ENCODE results near the gene GFRA4.

Gene GFRA4

DNA sequence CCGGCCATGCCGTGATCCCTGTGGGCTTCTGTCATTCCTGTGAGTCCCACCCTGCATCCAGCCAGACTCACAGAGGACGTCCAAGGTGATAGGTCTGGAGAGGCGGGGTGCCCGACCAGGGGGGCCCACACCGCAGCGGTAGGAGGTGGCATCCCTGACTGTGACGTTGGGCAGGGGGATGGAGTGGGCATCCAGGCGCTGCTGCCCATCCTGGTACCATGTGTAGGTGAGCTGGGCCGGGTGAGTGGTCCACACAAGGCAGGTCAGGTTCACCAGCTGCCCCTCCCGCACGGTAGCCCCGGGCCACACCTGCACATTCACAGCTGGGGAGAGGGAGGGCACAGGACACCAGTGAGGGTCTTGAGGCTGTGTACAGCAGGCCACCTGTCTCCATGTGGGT, 30.2 kb upstream of the GFRA4 start:
- DNase-seq: no peak

DNA sequence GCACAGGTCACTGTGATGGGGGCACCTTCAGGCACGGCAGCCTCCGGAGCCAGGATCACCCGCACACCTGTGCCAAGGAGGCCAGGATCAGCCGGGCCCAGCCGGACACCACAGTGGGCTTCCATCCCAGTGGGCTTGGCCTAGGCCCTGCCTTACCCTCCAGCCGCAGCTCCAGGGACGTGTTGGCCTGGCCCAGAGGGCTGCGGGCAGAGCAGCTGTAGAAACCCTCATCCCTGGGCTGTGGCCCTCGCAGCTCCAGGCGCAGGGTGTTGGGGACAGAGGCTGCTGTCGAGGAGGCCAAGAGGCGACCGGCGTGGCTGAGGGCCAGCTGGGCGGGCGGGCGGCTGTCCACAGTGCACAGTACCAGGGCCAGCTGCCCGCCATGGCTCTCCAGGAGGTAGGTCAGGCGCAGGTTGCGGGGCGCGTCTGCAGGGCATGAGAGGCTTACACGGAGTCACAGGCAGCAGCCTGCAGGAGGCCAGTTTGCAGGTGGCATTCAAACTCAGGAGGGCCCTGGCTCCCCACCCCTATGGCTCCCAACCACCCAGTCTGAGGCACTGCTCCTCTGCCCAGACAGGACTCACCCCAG, 29.6 kb upstream of the GFRA4 start:
- DNase-seq: no peak

DNA sequence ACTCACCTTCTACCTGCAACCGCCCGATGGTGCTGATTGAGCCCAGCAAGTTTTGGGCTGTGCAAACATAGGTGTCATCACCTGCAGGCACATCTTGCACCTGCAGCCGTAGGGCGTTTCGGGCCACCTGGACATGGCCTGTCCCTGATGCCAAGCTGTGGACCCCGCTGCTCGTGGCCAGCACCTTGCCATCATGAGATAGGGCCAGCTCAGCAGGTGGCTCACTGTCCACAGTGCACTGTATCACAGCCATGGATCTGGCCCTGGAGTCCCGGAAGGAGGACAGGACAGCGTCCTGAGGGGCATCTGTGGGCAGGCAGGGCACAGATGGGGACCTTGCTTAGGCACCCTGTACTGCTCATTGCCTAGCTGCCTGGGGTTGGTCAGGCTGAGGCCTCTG, 28.7 kb upstream of the GFRA4 start:
- DNase-seq: no peak

DNA sequence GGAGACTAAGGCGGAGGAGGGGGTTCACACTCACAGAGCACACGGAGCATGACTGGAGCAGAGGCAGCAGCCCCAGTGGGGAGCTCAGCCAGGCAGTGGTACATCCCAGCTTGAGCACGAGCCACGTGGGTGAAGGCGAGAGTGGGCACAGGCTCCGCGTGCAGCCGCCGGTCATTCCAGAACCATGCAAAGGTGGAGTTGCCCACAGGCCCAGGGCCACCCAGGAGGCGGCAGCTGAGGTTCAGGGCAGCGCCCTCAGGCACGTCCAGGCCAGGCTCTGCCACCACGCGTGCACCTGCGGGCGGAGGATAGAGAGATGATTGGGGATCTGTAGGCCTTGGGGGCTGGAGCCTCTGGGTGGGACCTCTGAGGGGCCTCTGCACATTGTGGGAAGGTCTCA, 28.1 kb upstream of the GFRA4 start:
- no peak for DNase-seq

DNA sequence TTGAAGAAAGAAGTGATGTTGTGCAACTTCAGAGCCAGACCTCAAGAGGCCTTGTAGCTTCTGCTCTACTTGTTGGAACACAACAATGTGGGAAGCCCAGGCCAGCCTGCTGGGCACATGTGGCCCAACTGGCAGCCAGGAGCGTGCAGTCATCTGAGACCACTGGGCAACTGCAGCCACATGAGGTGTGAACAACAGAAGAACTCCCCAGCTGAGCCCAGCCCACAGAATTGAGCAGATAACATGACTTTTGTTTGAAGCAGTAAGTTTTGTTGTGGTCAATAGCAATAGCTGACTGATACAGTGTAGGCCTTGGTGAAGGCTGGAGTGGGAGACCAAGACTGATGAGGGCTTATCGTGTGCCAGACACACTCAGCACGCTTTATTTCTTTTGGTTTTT, 27.2 kb upstream of the GFRA4 start:
- no peak for DNase-seq

DNA sequence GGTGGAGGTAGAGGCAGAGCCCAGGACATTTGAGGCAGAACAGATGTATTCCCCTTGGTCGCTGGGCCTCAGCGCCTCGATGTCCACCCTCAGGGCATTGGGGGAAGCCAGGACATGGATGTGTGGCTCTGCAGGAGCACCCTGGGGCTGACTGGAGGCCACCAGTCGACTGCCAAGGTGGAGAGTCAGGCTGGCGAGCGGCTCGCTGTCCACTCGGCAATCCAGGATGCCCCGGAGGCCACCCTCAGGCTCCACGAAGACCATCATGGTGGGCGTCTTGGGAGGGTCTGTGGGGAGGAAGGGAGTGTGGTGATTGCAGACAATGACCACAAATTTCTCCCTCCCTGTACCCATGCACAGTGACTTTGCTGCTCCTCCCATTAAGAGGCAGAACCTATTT, 26.8 kb upstream of the GFRA4 start:
- no peak for DNase-seq

DNA sequence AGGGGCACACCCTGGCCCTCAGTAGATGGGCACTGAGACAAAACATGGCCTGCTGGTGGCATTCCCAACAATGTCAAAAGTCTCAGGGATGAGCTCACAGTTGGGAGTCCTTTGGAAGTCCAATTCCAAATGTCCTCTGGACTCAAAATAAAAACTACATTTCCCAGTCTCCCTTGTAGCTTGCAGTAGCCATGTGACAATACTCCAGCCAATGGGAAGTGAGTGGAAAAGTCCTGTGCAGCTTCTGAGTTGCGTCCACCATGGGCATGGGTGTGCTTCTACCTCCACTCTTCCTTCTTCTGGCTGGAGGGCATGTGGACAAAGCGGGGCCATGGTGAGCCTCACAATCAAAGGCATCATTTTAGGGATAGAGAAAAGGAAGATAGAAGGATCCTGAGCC, 24.5 kb upstream of the GFRA4 start:
- no peak for DNase-seq

DNA sequence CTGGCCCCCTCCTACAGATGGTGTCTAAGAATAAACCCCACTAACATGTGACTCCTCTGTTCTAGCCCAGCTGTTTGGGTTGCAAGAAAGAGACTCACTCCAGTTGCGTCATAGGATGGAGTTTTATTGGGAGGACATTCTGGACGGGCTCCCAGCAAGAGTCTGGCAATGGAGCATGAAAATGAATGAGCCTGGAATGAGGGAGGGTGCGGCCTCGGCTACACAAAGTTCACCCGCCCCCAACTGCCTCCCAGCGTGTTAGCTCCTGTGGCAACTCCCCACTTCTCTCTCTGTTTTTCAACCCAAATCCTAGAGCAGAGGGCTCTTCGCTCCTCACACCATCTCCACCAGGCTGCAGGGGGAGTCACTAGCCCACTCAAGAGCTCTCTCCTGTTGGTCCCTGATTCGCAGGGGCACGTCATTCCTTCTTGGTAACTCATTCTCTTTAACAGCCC, 23.7 kb upstream of the GFRA4 start:
- DNase-seq: no peak

DNA sequence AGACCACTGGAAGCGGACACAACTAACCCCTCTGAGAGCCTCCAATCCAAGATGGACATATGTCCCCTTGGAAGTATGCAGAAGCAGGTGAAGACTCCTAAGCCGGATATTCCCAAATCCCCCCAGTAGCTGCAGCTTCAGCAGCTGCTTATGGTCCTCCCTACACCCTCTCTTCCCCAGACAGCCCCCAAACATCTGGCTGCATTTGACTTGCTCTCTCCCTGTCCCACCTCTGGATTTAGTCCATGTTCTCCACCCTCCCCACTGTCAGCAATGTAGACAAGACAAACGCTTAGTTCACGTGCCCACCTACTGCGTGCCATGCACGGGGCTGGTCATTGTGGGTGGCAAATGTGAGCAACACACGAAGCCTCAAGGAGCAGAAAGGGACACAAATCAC, 23.2 kb upstream of the GFRA4 start:
- DNase-seq: no peak

DNA sequence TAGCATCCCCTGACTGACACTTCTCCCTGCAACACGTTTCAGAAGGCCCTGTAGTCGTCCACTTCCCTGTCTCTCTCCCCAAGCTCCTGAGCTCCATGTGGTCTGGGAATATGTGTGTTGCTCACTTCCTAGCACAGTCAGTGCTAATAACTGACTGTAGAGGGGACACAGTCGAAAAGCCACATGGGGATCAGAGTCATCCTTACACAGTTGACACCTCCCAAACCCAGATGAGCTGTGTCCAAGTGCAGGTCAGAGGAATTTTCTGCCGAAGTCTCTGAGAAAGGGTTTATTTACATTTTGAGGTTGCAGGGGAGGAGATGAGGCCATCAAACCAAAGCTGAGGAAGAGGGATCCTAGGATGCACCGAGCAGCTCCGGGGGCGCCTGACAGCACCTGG, 22.1 kb upstream of the GFRA4 start:
- no peak for DNase-seq

DNA sequence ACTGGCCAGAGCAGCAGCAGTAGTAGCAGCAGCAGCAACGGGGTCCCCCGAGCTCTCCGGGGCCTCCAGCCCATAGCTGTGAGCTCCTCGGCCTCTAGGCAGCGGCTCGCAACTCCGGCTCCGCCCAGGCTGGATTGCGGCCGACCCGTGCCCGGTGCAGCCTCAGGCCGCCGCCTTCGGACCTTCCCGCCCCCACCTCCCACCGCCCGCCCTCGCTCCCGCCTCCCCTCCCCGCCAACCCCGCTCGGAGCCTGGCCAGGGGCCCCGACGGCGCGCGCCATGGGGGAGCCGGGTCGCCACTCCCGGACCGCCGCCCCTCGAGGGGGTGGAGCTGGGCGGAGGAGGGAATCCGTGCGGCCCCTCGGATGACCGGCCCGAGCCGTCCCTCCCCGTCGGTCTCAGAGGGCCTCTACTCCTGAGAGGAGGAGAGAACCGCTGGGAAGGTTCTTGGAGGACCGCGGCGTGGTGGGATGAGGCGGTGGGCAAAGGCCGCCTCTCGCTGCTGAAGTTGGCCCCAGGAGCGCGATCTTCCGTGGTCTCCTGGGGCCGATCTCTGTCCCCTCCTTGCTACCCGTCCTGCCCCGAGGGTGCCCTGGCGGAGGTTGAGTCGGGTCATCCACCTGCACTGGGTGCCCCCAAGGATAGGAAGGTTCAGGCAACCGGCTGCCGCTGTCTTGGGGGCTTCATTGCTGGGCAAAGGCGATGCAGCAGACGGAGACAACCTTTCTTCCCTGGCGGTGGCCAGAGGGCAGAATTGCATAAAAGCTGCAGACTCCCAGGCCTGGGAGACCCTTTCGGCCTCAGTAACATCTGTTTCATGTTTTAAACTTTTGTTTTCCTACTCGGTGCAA, 19.0 kb upstream of the GFRA4 start, which contains the start of gene ADAM33:
TSS of gene ADAM33 (minus strand) at position 80 of the 851 bp plus-strand sequence. CDS start at position 74, 6 bp downstream.
- DNase-seq: no peak

DNA sequence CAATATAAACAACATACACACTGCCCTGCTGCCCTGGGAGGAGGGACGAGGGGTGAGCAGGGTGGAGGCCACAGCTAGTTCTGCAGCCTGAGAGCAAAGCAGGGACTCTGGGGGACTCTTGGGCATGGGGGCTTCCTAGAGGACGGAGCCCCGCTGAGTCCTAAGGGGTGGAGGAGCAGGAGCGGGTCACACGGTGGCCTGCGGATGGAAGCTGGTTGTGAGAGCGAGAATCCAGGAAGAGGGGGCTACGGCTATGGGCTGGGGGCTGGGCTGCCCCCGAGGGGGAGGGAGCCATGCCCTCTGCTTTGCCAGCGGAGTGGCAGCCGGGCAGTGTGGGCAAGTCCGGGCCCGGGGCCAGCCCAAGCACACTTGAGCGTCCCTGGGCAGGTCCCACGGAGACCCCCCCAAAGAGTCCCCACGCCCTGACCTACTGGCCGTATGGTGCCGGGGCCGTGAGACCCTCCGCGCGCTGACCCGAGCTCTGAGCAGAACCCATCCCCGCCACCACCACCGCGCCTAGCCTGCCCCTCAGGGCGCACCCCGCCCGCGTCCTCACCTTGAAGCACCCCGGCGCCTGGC, 18.2 kb upstream of the GFRA4 start:
- no peak for DNase-seq

DNA sequence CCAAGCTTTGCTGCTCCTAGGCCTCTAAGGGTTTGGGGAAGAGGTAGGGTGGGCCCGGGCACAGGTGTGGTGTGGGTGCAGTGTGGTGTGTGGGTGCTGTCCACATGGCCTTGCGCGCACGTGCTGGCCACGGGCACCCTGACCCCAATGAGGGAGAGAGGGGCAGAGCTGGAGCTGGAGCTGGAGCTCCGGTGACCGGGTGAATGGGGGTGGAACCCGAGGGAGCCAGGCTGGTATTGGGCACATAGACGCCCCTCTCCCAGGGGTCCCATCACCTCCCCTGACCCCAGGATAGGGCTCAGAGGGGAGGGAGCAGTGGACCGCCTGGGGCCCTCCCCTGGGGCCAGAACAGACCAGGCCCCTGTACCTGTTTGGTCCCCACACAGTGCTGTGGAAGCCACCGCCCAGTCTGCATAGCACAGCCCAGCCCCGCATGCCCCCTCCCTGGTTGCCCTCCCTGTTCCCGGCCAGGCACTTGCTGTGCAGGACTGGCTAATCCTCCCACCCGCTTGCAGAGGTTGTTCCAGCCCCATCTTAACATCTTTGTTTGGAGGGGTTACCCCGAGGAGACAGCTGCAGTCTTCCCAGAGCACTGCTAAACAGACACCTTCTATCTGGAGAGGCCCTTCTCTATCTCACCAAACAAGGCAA, 17.6 kb upstream of the GFRA4 start:
- DNase-seq: no peak

DNA sequence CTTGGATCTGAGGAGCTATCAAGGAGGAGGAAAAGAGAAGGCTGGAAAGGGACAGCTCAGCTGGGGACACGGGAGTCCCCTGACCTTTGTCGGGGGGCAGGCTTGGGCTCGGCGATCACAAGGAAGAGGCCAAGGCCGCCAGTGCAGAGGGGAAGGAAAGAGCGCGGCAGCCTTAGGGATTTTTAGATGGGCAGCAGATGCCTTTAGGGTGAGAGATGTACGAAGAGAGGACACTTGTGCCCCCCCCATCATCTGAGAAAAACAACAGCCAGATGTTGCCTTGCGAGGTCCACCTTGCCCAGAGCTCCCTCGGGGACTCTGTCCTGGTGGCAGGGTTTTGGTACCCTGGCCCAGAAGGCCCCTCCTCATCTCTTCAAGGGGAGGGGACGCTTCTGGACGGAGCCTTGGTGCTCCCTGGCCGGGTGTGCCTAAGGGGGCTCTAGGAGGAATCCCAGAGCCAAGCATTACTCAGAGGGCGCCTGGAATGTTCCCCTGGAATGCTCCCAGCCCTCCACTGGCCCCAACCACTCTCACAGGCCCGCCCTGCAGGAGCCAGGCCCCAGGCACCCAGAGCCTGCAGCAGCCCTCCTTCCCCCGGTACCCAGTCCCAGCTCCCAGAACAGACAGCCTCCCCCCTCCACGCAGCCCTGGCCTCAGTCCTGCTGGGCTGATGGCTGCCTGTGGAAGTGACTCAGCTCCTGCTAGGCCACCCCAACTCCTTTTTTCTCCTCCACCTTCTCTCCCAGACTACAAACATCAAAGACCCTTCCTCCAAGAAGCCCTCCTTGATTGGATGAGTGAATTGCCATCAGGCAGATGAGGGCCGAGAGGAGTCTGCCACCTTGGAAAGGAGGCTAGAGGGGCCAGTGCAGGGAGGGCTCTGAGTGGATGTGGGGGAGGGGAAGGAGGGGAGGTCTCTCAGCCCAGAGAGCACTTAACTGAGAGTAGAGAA, 16.8 kb upstream of the GFRA4 start:
- DNase-seq: no peak

DNA sequence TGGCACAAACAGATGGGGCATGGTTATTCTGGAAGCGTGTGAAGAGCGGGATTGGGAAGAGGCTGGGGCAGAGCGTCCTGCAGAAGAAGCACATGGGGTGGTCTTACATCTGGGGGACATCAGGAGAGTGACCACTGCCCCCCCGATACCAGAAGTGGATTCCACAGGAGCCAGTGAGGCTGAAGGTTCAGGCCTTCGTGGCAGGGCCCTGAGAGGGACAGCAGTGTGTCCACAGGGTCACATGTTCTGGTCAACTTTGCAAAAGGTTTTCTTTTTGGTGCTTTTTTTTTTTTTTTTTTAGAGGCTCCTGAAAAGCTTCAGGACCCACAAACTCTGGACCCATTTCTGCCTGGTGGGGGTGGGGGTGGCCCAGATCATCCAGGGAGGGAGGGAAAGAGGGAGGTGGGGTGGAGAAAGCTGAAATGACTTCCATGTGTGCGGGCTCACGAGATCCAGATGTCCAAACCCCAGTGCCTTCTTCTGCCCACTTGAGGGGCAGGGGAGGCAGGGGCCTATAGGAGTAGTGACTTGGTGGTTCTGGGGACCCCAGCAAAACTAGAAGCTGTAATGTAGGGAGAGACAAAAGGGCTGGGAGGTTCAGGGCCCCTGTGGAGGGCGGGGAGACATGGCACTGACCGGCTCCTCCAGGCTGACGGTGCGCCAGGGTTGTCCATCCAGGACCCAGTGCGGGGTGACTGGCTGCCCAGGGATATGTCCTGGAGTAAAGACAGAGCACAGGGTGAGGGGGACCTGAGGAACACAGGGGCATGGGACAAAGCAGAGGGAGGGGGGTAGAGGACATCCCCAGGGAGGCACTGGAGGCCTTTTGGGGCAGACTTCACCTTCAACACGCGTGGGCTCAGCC, 15.9 kb upstream of the GFRA4 start:
- no peak for DNase-seq

DNA sequence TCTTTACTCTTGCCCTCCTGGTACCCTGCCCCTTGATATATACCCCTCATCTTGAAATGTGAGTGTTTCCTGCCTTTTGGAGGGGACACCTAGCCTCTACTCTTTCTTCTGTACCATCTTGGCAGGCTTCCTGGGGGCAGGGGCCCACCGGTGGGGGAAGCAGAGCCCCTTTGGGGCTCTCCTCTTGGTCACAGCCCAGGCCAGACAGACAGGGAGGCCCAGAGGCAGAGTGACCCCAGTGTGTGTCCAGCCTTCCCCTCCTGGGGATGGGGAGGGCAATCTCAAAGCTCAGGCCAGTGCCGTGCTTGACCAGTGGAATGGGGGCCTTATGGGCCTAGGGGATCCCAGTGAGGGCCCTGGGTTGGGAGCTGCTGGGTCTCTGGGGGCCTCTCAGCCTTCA, 15.0 kb upstream of the GFRA4 start:
- no peak for DNase-seq

DNA sequence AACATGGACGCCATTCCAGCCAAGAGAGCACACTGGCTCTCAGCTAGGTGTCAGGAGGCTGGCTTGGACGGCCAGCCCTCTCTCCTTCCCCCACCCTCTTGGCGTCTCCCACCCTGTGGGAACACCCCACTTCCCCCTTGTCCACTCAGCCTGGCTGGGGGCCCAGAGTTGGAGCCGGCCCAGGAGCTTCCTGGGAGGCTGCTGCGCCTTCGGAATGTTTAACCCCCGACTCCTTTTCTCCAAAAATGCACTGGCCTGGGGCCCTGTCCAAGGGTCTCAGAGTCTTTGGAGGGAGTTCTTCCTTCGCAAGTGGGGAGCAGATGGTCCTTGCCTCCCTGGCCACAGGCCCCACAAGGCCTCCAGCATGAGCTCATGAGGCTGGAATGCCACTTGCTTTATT, 14.5 kb upstream of the GFRA4 start:
- DNase-seq: no peak

DNA sequence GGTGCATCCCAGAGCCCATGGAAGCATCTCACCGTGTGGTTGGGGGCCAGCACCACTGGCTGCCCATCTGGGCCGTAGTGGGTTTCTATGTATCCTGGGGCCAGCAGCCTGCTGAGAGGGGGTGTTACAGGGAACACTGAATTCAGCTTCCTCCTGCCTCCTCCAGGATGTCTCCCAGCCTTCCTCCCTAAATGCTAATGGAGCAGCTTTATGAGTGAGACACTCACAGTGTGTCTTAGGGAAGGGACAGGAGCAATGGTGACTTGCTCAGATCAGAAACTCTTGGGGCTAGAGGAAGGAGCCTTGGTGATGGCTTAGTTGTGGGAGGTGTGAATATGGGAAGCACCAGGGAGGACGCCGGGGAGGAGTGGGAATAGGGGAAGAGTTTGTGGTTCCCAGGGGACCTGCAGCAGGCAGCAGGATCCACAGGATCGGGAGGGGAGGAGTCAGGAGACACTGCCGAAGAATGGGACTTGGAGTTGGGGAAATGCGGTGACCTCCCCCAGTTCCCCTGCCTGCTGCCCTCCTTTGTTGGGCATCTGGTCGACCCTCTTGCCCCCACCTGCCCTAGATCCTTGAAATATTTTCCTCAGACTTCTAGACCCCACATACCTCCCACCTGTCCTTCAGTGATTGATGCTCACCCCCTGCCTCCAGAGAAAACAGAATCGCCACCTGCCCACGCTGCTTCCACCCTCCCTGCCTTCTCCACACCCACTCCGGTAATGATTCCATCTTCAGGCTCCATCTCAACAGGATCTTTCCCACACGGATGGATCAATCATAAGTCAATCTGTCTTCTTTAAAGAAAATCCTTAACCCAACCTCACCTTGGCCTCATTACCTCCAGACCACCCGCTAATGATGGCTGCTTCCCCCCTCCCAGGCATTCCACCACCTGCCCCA, 12.0 kb upstream of the GFRA4 start:
- DNase-seq: no peak

DNA sequence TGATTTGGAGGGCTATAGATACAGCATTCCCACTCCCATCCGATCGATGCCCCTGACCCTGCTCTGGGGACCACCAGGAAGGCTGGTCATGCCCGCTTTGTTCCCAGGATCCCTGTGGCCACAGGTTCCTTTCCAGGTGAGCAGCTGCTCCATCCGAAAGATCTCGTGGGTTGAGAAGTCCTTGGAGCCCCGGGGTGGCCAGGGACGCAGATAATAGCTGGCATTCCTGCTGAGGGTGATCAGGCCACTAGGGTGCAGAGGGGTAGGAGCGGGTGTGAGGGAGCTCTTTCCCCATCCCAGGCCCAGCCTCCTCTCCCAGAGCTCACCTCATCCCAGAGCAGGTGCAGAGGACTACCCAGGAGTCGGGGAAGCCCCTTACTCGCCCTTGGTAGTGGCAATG, 11.2 kb upstream of the GFRA4 start:
- no peak for DNase-seq

Data from NCI-H187 treated with DMSO at 0.1 percent for 48 hours (cell line).